A549 treated with ZK216348 at 1 μM for 4 hours (cell line): ENCODE data around the gene SYNE4. TPM values are rescaled to one million over a fixed set of nuclear protein-coding genes. Genes with fewer than 3 reads are reported as not detected.

Source experiments
- total RNA-seq: library from RNA; stranded (reverse); fragments of 200-300 nt; extraction: Qiagen RNA extraction; gene quantifications from 5 replicates; pipeline ENCODE4 v1.2.3, GENCODE V29; 2022; ENCODE audit warnings: low read depth

SYNE4 gene, protein sequence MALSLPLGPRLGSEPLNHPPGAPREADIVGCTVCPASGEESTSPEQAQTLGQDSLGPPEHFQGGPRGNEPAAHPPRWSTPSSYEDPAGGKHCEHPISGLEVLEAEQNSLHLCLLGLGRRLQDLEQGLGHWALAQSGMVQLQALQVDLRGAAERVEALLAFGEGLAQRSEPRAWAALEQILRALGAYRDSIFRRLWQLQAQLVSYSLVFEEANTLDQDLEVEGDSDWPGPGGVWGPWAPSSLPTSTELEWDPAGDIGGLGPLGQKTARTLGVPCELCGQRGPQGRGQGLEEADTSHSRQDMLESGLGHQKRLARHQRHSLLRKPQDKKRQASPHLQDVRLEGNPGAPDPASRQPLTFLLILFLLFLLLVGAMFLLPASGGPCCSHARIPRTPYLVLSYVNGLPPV
- total RNA-seq, result 0.07 to 0.33 TPM (median 0.23 TPM) in 4 of 5 replicates, not detected in the other

DNA sequence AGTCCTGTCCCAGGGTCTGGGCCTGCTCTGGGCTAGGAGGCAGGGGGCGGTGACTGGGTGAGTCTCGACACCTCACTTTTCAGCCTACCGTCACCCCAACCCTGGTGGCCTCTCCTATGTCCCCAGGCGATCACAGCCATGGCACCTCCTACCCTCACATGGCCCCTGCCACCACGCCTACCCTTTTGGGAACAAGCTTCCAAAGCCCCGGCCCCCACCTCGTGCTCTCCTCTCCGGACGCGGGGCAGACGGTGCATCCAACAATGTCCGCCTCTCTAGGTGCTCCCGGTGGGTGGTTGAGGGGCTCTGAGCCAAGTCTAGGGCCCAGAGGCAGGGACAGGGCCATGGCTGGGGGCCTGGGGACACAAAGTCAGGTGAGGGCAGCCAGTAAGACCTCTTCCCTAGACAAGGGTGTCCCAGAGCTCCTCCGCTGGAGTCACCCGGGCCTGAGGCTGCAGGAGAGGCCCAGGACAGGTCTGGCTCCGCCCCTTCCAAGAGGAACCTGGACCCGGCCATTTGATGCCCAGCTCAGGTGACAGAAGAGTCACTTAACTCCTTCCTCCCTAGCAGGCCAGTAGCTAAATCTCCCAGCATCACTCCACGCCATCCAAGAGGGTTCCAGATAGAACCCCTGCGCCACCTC, at the start of gene SYNE4:
Gene SYNE4, minus strand, starts transcription at position 478 of the 643 bp plus-strand sequence. Its CDS starts 132 bp downstream, at position 346.

DNA sequence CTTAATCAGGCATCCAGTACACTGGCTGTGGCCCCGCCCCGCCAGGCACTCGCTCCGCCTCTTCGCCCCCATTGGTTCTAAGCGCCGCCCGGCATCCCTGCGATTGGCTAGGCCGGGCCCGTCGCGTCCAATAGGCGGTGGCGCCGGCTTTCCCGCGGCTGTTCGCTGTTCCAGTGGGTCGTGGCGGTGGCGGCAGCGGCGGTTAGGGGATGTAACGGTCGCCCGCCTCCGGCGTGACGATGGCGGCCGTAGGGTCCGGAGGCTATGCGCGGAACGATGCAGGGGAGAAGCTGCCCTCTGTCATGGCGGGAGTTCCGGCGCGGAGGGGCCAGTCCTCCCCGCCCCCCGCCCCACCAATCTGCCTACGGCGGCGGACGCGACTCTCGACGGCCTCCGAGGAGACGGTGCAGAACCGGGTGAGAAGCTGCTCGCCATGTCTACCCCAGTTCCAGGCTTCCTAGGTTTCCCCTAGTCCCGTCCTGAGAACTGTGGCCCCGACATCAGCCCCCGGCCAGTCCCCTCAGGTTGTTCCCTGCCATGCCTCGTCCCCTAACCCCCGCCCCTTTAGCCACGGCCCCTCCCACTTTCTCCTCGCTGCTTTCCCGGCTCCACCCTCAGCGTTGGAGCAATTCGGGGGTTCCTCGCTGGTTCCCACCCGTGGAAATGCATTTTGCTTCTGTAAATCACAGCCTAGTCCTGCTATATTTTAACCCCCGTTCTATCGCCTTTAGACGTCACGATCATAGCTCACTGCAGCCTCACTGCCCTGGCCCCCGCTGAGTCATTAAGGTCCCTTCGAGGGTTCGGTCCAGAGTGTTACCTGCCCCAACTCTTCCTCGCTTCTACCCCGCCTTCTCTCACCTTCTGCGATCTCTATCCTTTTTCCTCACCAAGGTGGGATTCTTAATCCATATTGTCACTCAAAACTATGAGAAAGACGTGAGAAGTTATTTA, 46.4 kb upstream of the SYNE4 start, which contains the start of gene WDR62:
Gene WDR62, plus strand, starts transcription at position 165 of the 954 bp plus-strand sequence. Its CDS starts 75 bp downstream, at position 240.

DNA sequence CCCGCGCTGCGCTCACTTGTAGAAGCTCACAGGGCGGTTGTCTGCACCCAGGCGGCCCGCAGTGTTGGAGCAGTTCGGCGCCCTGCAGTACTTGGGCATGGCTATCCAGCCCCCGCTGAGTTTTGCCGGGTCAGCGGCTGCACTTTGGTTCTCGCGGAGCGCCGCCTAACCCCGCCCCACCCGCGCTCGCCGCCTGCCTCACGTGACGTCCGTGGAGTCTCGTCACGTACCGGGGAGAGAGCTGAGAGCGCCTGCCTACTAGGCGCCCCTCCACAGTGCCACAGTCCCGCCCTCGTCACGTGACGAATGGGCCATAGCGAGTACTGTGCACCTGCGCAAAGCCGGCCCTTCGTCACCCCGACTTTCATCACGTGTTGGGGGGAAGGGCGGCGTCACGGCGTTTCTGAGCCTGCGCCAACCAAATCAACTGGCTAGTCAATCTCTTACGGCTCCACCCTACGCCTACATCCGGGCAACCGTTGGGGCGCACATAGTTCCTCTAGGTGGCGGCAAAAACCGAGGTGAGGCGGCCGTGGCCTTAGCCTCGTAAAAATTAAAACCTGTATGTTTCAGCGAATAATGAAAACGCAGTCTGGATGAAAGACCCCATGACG, 45.6 kb upstream of the SYNE4 start, which contains the start of gene THAP8:
Gene THAP8, minus strand, starts transcription at position 167 of the 614 bp plus-strand sequence. Its CDS starts 68 bp downstream, at position 99.

DNA sequence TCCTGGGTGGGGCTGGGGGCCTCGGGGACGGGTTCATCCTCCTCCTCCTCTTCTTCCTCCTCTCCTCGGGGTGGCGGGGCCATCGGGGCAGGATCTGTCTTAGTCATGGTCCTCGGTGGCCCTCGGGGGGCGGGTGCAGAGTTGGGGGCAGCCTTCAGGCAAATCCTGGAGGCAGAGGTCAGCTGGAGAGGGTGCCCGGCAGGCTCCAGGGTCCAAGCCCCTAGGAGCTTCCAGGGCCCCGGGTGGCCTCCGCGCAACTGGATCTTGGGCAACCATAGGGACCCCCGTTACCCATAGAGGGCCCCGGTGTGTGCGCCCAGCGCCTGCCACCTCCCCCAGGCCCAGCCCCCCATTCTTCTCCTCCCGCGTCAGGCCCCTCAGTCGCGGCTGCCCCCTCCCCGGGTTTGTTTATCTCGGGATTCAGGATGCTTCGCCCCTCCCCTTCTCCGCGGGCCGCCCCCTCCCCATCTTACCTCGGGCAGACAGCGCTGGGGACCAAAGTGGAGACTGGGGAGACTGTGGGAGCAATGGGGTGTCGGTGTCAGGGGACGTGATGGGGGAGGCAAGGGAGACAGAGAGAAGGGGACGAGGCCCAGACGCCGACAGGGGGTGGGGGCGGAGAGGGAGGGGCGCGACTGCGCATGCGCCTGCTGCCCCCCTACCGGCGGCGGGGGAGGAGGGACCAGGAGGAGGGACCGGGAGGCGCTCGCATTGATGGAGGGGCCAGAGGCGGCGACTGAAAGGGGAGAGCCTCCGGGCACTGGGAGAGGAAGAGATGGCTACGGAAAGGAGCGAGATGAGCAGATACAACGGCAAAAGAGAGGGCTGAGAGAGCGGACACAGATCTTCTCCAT, 23.9 kb upstream of the SYNE4 start, which contains the start of gene CLIP3:
Gene CLIP3, minus strand, starts transcription at position 623 of the 854 bp plus-strand sequence. Its CDS starts 516 bp downstream, at position 107.

DNA sequence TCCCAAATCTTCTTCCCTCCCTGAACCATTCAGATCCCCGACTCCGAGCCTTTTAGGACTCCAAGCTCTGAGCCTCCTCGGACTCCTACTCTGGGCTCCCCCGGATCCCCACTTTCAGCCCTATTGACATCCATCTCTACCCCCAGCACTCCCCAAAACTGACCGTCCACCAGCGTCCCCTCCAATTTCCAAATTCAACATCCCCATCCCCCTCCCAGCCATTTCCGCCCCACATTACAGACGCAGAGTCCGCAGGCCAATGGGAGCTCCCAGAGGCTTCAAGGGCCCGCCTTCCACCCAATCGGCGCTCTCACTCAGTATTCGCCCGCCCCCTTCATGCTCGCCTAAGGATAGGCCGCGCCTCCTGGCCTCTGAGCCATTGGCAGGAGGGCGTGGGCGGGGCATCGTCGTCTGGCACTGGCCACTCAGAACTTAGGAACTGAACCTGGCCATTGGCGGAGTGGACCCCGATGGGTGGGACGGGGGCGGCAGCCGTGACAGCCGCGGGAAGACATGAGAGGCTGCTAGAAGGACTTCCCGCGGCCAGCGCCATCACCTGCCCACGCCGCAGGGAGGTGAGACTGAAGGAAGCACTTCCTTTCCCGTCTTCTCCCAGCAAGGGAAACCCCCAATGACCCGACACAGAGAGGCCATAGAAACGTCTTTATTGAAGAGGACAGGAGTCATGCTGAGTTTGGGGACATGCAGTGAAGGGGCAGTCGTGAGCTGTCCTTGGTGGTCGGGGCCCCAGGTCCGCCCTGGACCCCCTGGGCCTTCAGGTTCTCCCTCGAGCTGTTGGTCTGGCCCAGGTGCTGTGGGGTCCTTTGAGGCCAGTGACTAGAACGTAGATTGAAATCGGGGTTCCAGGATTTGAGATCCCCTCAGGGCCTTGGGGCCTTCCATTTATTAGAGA, 5.7 kb upstream of the SYNE4 start, which contains the start of gene ALKBH6:
Gene ALKBH6, minus strand, starts transcription at position 202 of the 913 bp plus-strand sequence. CDS start 816 bp downstream, outside the sequence.

DNA sequence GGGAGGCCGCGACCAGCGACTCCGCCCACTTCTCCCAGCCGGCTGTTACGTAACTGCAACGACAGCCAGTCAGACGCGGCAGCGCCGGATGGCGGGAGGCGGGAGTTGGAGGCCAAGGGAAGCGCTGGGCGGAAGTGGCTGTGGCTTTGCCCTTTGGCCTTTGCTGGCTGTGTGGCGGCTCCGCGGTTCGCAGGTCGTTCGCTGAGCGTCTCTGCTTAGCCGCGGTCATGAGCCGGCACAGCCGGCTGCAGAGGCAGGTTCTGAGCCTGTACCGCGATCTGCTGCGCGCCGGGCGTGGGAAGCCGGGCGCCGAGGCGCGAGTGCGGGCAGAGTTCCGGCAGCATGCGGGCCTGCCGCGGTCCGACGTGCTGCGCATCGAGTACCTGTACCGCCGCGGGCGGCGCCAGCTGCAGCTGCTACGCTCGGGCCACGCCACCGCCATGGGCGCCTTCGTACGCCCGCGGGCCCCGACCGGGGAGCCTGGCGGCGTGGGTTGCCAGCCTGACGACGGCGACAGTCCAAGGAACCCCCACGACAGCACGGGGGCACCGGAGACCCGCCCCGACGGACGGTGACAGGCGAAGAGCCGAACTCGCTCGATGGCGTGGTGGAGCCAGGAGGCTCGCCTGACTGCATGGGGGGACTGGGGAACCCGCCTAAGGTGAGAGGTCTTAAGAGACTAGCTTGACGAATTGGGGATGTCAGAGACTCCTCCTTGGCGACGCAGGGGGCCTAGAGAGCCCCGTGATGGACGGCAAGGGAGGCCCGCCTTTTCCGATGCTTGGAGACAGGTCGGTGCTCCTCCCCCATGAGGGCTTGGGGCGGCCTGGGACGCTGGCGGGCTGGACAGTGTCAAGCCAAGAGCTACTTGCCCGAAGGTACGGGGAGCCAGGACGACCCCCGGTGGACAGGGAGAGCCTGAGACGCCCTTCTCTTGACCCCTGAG, 13.3 kb downstream of the SYNE4 start, which contains the start of gene SDHAF1:
Gene SDHAF1, plus strand, starts transcription at position 141 of the 946 bp plus-strand sequence. Its CDS starts 87 bp downstream, at position 228.

Other genes starting within 250 kb of the SYNE4 start
- gene ARHGAP33, start 233.2 kb downstream of the SYNE4 start, total RNA-seq, result 3.3 to 8.9 TPM (median 8.1 TPM) in 5 replicates
- gene PRODH2, start 196.0 kb downstream of the SYNE4 start, total RNA-seq, result 0.13 to 0.52 TPM (median 0.38 TPM) in 5 replicates
- gene NPHS1, start 156.3 kb downstream of the SYNE4 start, total RNA-seq, result 0.24 to 0.84 TPM (median 0.44 TPM) in 5 replicates
- 0.24 to 0.70 TPM (median 0.52 TPM) in 5 replicates for gene KIRREL2, start 151.9 kb downstream of the SYNE4 start, total RNA-seq
- 72.6 to 97.1 TPM (median 93.4 TPM) in 5 replicates for gene APLP1, start 140.2 kb downstream of the SYNE4 start, total RNA-seq
- gene NFKBID, start 108.3 kb downstream of the SYNE4 start, total RNA-seq, result 4.2 to 8.9 TPM (median 7.8 TPM) in 5 replicates
- gene HCST, start 106.3 kb downstream of the SYNE4 start, total RNA-seq, result 0.55 to 0.89 TPM (median 0.63 TPM) in 3 of 5 replicates, not detected in the others
- gene TYROBP, start 100.5 kb downstream of the SYNE4 start, total RNA-seq, result not detected in 5 replicates
- gene LRFN3, start 72.4 kb downstream of the SYNE4 start, total RNA-seq, result 9.8 to 25.6 TPM (median 24.1 TPM) in 5 replicates
- 24.6 to 55.5 TPM (median 50.4 TPM) in 5 replicates for gene SDHAF1, start 13.6 kb downstream of the SYNE4 start, total RNA-seq
- gene ALKBH6, start 5.4 kb upstream of the SYNE4 start, total RNA-seq, result 22.9 to 29.8 TPM (median 26.6 TPM) in 5 replicates
- 0.53 to 0.99 TPM (median 0.90 TPM) in 5 replicates for gene CLIP3, start 24.1 kb upstream of the SYNE4 start, total RNA-seq
- 3.4 to 8.1 TPM (median 7.1 TPM) in 5 replicates for gene THAP8, start 45.5 kb upstream of the SYNE4 start, total RNA-seq
- gene WDR62, start 46.1 kb upstream of the SYNE4 start, total RNA-seq, result 15.0 to 30.0 TPM (median 28.9 TPM) in 5 replicates
- 0.23 TPM in 1 of 5 replicates, not detected in the others for gene OVOL3, start 102.3 kb upstream of the SYNE4 start, total RNA-seq
- gene POLR2I, start 106.1 kb upstream of the SYNE4 start, total RNA-seq, result 220 to 305 TPM (median 245 TPM) in 5 replicates
- 403 to 570 TPM (median 545 TPM) in 5 replicates for gene TBCB, start 106.7 kb upstream of the SYNE4 start, total RNA-seq
- 1,507 to 2,208 TPM (median 2,155 TPM) in 5 replicates for gene CAPNS1, start 131.3 kb upstream of the SYNE4 start, total RNA-seq
- not detected in 5 replicates for gene COX7A1, start 143.6 kb upstream of the SYNE4 start, total RNA-seq
- 3.7 to 5.4 TPM (median 4.2 TPM) in 5 replicates for gene ZNF565, start 205.9 kb upstream of the SYNE4 start, total RNA-seq
- 109 to 188 TPM (median 120 TPM) in 5 replicates for gene ZNF146, start 206.3 kb upstream of the SYNE4 start, total RNA-seq